ENCODE data around the gene TLR9.

TLR9 gene

GRCh38 chr3:52231502-52232278 is 6.2 kb upstream of the TLR9 start:
- DNase-seq = peak; percentile 84

GRCh38 chr3:52230889-52231499 is 5.5 kb upstream of the TLR9 start:
- DNase-seq = no peak

DNA sequence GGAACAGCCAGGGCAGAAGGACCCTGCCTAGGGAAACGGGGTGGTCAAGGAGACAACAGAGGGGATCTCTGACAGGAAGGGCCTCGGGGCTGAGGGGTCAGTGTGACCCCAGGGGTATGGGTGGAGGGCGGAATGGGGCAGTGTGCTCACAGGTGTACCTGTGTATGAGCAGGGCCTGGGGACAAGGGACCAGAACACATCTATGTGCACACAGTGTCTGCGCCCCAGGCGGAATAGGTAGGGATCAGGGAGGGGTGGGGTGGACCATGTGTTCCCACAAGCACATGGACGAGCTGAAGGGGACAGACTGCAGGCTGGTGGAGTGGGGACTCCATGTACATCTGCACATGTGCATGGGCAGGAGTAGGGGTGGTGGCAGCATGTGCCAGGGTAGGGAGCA is 5.0 kb upstream of the TLR9 start:
- DNase-seq = no peak

- no peak for DNase-seq
These were observed 4.2 kb upstream of the TLR9 start for GRCh38 chr3:52229656-52230055.

- no peak for DNase-seq
These were observed 3.4 kb upstream of the TLR9 start for GRCh38 chr3:52228751-52229291.

DNA sequence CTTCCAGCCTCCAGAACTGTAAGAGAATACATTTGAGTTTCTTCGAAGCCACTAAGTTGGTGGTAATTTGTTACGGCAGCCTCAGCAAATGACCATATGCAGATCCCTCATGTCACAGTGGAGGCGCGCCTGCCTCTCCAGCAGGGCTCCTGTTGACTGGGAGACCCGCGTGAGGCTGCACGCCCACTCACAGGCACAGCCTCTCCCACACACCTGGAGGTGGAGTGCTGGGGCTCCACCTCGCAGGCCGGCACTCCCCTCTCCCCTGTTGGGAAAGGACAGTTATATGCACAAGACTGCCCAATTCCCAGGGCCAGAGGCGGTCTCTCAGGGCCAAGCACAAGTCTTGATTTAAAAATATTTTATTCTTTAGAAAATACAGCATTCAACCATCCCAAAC is 2.8 kb upstream of the TLR9 start:
- DNase-seq = no peak

DNA sequence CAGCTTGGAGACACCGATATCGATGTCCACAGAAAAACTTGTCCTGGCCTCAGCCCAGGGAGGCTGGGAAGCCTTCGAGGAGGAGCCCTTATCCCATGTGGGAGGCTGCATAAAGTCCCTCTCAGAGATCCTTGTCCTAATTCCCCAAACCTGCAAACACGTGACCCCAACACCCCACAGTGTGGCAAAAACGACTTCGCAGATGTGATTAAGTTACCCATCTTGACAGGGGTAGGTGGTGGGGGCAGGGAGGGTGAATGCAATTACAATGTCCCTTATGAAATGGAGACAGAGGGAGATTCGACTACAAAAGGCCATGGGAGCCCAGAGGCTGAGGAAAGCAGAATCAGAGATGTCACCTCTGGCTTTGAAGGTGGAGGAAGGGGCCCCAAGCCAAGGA is 2.3 kb upstream of the TLR9 start:
- DNase-seq = no peak

GRCh38 chr3:52227117-52227516 is 1.7 kb upstream of the TLR9 start:
- DNase-seq = no peak

DNA sequence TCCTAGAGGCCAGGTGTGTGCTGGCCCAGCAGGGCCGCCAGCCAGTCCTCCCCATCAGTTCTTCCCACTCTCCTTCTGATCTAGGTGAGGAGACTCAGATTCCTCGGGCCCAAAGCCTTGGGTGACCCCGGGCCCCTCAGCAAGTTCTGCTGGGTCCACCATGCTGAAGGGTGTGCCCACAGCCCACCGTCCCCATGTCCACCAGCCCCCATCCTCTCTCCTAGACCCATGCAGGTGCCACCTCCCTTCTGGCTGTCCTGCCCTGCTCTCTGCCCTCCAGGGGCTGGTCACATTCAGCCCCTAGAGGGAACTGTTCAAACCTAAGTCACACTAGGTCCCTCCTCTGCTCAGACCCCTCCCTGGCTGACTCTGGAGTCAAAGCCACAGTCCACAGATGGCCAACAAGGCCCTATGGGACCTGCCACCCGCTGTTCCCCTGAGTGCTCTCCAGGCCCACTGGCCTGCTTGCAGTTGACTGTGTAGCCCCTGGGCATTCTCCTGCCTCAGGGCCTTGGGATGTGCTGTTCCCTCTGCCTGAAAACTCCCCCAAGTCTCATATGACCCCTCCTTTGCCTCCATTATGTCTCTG is 878 bp upstream of the TLR9 start:
- DNase-seq = no peak

DNA sequence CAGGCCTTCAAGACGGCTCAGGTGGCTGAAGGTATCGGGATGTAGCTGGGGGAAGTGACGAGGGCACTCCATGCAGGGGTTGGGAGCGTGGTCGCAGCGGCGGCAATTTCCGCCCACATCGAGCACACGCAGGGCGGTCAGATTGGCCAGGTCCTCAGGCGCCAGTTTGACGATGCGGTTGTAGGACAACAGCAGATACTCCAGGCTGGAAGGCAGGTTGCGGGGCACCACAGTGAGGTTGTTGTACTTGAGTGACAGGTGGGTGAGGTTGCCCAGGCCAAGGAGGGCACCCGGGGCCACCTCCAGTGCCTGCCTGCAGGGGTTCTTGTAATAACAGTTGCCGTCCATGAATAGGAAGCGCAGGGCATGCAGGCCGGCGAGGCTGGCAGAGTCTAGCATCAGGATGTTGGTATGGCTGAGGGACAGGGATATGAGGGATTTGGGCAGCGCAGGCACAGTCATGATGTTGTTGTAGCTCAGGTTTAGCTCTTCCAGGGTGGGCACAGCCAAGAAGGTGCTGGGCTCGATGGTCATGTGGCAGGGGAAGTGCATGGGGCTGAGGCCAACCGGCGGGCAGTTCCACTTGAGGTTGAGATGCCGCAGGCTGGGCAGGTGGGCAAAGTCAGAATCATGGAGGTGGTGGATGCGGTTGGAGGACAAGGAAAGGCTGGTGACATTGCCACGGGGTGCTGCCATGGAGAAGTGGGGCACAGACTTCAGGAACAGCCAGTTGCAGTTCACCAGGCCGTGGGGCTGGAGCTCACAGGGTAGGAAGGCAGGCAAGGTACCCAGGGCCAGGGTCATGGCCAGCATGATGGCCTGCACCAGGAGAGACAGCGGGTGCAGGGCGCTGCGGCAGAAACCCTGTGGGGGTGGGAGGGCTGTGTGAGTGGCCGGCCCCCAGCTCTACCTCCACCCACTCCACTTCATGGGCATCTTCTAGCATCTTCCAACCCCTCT is 1.7 kb downstream of the TLR9 start:
- no peak for DNase-seq

DNA sequence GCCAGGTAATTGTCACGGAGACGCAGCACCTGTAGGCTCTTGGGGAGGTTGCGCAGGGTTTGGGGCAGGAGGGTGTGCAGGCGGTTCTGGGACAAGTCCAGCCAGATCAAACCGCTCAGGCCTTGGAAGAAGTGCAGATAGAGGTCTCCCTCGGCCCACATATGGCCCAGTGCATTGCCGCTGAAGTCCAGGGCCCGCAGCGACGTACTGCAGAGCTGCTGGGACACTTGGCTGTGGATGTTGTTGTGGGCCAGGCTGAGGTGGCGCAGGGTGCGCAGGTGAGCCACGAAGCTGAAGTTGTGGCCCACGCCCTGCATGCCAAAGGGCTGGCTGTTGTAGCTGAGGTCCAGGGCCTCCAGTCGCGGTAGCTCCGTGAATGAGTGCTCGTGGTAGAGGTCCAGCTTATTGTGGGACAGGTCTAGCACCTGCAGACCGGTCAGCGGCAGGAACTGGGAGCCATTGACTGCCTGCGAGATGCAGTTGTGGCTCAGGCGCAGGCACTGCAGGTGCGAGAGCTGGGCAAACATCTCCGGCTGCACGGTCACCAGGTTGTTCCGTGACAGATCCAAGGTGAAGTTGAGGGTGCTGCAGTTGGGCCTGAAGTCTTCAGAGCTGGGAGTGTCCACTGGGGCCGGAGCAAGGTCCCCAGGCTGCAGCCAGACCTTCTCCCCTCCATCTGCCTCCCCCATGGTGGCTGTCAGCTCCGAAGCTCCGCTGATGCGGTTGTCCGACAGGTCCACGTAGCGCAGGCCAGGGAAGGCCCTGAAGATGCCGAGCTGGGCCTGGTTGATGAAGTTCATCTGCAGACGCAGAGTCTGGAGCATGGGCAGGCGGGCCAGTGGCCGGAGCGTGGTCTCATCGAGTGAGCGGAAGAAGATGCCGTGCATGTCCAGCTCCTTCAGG is 2.9 kb downstream of the TLR9 start:
- DNase-seq = no peak

GRCh38 chr3:52221563-52222318 is 3.7 kb downstream of the TLR9 start:
- DNase-seq = no peak

GRCh38 chr3:52221141-52221562 is 4.3 kb downstream of the TLR9 start:
- no peak for DNase-seq

DNA sequence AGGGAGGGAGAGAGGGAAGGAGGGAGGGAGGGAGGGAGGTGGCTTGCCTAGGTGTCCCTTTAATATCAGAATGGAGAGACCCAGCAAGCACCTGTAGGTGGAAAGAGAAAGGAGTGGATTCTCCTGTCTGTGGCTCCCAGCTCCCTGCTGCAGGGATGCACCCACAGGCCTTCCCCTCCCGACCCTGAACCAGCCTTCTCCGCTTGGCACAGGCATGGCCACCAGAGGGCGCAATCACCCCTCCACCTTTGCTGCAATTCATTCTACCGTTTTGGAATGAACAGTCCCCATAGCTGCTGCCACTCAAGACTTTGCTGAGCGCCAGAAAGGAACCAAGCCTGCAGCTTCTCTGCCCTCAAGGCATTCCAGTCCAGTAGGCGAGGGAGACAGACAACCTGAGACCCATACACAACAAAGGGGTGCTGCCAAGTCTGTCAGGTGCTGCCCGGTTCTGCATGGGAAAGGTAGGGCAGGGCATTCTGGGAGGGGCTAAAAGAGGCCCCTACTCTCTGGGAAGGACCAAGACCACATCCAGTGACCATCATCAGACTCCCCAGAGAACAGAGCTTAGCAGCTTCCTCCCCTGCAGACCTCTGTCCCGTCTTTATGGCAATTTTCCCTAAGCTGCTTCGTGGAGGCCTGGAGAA is 4.9 kb downstream of the TLR9 start:
- peak; percentile 75 for DNase-seq

- DNase-seq = no peak
These were observed 6.4 kb downstream of the TLR9 start for GRCh38 chr3:52218937-52219650.

DNA sequence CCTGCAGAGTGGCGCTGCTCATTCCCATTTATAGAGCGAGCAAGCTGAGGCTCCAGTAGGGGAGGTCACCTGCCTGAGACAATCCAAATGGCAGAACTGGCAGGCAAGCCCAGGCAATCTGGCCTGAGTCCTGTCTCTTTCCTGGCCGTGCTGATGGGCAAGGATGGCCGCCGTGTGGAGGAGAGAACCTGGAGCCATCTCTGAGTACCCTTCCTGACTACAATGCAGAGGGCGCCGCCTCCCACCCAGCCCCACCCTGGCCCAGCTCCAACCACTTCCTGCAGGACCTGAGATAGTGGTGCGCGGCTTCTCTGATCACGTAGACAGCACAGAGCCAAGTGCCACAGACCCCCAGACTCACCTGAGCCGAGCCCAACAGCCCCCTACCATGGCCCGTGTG is 7.0 kb downstream of the TLR9 start:
- DNase-seq = no peak

- no peak for DNase-seq
These were observed 7.4 kb downstream of the TLR9 start for GRCh38 chr3:52218026-52218425.

DNA sequence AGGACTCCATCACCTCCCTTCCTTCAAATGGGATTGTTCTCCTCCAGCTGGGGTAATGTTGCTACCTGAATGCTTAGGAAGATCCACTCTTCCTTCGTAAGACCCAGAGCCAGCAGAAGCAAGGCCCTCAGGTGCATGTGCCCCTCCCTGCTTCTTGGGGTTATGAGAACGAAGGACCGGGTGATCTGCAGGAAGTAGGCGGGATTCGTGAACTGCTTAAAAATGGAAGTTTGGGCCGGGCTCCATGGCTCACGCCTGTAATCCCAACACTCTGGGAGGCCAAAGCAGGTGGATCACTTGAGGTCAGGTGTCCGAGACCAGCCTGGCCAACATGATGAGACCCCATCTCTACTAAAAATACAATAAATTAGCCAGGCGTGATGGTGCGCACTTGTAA is 8.0 kb downstream of the TLR9 start:
- DNase-seq = no peak

DNA sequence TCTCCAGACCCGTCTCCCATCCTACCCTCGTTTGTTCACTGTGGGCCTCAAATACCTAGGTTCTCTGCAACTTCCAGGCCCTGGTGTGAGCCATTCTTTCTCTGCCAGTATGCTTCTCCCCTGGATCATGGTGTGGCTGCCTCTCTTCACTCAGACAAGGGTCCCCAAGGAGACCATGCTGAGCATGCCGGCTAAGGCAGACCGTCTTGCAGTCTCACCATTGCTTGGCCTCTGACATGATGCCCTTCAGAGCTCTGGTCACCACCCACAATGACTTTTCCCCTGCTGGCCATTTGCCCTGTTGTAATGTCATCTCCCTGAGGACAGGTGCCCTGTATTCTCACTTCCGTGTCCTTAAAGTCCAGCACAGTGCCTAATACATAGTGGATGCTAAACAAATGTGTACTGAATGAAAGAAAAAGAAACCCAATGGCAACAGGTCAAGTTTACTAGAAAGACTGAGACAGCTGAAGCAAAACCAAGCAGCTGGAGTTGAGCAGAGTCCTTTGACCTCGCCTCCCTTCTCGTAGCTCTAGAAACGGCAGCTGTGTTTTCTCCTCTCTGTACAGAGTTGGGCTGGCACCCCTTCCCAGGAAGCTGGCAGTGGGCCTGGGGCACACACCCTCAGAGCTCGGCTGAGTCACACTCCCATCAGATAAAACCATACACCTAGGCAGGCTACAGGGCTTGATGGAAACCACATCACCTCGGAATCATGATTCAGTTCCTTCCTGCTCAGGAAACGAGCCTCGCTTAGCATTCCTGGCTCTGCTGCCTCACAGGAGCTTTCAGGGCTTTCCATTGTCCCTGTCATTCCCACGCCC is 8.6 kb downstream of the TLR9 start:
- peak; percentile 54 for DNase-seq

All from activated CD4-positive, alpha-beta T cell treated with anti-CD3 and anti-CD28 coated beads for 1 hour (primary cell).